ENCODE results near the gene PIK3CB. TPM values are rescaled to one million over a fixed set of nuclear protein-coding genes. Genes with fewer than 3 reads are reported as not detected.

The PIK3CB gene
- polyA plus RNA-seq, 4 donors = 16.2 to 57.1 (median 19.2) TPM

GRCh38 chr3:138675393-138675792 lies 159.3 kb downstream of the PIK3CB start:
- 92 to 97% (median 96%) methylated on average over 1 of the region's 1 CpG for WGBS, 3 donors

GRCh38 chr3:138673641-138674530 lies 160.8 kb downstream of the PIK3CB start:
- WGBS, 3 donors = 63 to 80% (median 76%) methylated on average over 4 of the region's 4 CpGs
- no peak for DNase-seq
- Histone ChIP-seq H3K4me3 (ENCODE audit: low read depth in 1 of 3, low read length in 3 of 3) (no peak overlapping the region), H3K9me3 (ENCODE audit: control insufficient read depth in 2 of 2, insufficient read depth in 1 of 2, low read depth in 1 of 2, low read length in 1 of 2) (peaks cover 0 to 16% of the 10 kb centered on the region in 2 donors), H3K27ac (ENCODE audit: low read depth in 1 of 3, low read length in 2 of 3) (no peak overlapping the region), H3K4me1 (ENCODE audit: control insufficient read depth in 3 of 3, insufficient read depth in 2 of 3, low read depth in 1 of 3, low read length in 2 of 3) (peaks cover 4 to 35% (median 4%) of the 10 kb centered on the region in 3 donors), H3K27me3 (ENCODE audit: control insufficient read depth in 3 of 3, insufficient read depth in 3 of 3, low read length in 3 of 3) (no peaks in the 10 kb centered on the region), H3K36me3 (ENCODE audit: control insufficient read depth in 3 of 3, insufficient read depth in 2 of 3, low read depth in 1 of 3, low read length in 3 of 3) (peaks cover 0 to 21% (median 7%) of the 10 kb centered on the region in 3 donors)
- FAIRE-seq = no peak

More at GRCh38 chr3:138675393-138675792, 159.3 kb downstream of the PIK3CB start:
- Histone ChIP-seq H3K4me3 (ENCODE audit: low read depth in 1 of 3, low read length in 3 of 3) (no peak overlapping the region), H3K4me1 (ENCODE audit: control insufficient read depth in 3 of 3, insufficient read depth in 2 of 3, low read depth in 1 of 3, low read length in 2 of 3) (peaks cover 0 to 22% (median 0%) of the 10 kb centered on the region in 3 donors), H3K27ac (ENCODE audit: low read depth in 1 of 3, low read length in 2 of 3) (no peak overlapping the region), H3K9me3 (ENCODE audit: control insufficient read depth in 2 of 2, insufficient read depth in 1 of 2, low read depth in 1 of 2, low read length in 1 of 2) (peaks cover 0 to 16% of the 10 kb centered on the region in 2 donors), H3K36me3 (ENCODE audit: control insufficient read depth in 3 of 3, insufficient read depth in 2 of 3, low read depth in 1 of 3, low read length in 3 of 3) (peaks cover 0 to 30% (median 7%) of the 10 kb centered on the region in 3 donors), H3K27me3 (ENCODE audit: control insufficient read depth in 3 of 3, insufficient read depth in 3 of 3, low read length in 3 of 3) (no peaks in the 10 kb centered on the region)
- DNase-seq (no peak), FAIRE-seq (no peak)

- Histone ChIP-seq H3K27ac (ENCODE audit: low read depth in 1 of 3, low read length in 2 of 3) (peak overlapping the region in 2 of 3 donors; percentile 25 to 48), H3K27me3 (ENCODE audit: control insufficient read depth in 3 of 3, insufficient read depth in 3 of 3, low read length in 3 of 3) (no peaks in the 10 kb centered on the region), H3K9me3 (ENCODE audit: control insufficient read depth in 2 of 2, insufficient read depth in 1 of 2, low read depth in 1 of 2, low read length in 1 of 2) (peaks cover 0 to 8% of the 10 kb centered on the region in 2 donors), H3K4me1 (ENCODE audit: control insufficient read depth in 3 of 3, insufficient read depth in 2 of 3, low read depth in 1 of 3, low read length in 2 of 3) (peaks cover 4 to 40% (median 6%) of the 10 kb centered on the region in 3 donors), H3K36me3 (ENCODE audit: control insufficient read depth in 3 of 3, insufficient read depth in 2 of 3, low read depth in 1 of 3, low read length in 3 of 3) (peaks cover 0 to 13% (median 3%) of the 10 kb centered on the region in 3 donors), H3K4me3 (ENCODE audit: low read depth in 1 of 3, low read length in 3 of 3) (no peak overlapping the region)
- DNase-seq = peak; percentile 72 to 77
- no peak for FAIRE-seq
These were observed 164.3 kb downstream of the PIK3CB start for GRCh38 chr3:138670407-138670806.

- Histone ChIP-seq H3K27me3 (ENCODE audit: control insufficient read depth in 3 of 3, insufficient read depth in 3 of 3, low read length in 3 of 3) (no peaks in the 10 kb centered on the region), H3K4me1 (ENCODE audit: control insufficient read depth in 3 of 3, insufficient read depth in 2 of 3, low read depth in 1 of 3, low read length in 2 of 3) (peaks cover 4 to 34% (median 6%) of the 10 kb centered on the region in 3 donors), H3K4me3 (ENCODE audit: low read depth in 1 of 3, low read length in 3 of 3) (no peak overlapping the region), H3K9me3 (ENCODE audit: control insufficient read depth in 2 of 2, insufficient read depth in 1 of 2, low read depth in 1 of 2, low read length in 1 of 2) (no peaks in the 10 kb centered on the region), H3K27ac (ENCODE audit: low read depth in 1 of 3, low read length in 2 of 3) (no peak overlapping the region), H3K36me3 (ENCODE audit: control insufficient read depth in 3 of 3, insufficient read depth in 2 of 3, low read depth in 1 of 3, low read length in 3 of 3) (peaks cover 8 to 18% (median 10%) of the 10 kb centered on the region in 3 donors)
- 10 to 42% (median 42%) methylated on average over 1 of the region's 1 CpG for WGBS, 3 donors
- FAIRE-seq = no peak
- DNase-seq = peak in 1 of 2 donors; percentile 48
These were observed 166.6 kb downstream of the PIK3CB start for GRCh38 chr3:138668107-138668506.

GRCh38 chr3:138657508-138657907 lies 177.2 kb downstream of the PIK3CB start:
- no peak overlapping the region for H3K27ac ChIP-seq (ENCODE audit: low read depth in 1 of 3, low read length in 2 of 3)
- H3K9me3 ChIP-seq (ENCODE audit: control insufficient read depth in 2 of 2, insufficient read depth in 1 of 2, low read depth in 1 of 2, low read length in 1 of 2) = no peaks in the 10 kb centered on the region
- H3K4me3 ChIP-seq (ENCODE audit: low read depth in 1 of 3, low read length in 3 of 3) = no peak overlapping the region
- H3K4me1 ChIP-seq (ENCODE audit: control insufficient read depth in 3 of 3, insufficient read depth in 2 of 3, low read depth in 1 of 3, low read length in 2 of 3) = no peaks in the 10 kb centered on the region
- DNase-seq (no peak), FAIRE-seq (no peak)
- no peaks in the 10 kb centered on the region for H3K27me3 ChIP-seq (ENCODE audit: control insufficient read depth in 3 of 3, insufficient read depth in 3 of 3, low read length in 3 of 3)
- peaks cover 0 to 23% (median 6%) of the 10 kb centered on the region in 3 donors for H3K36me3 ChIP-seq (ENCODE audit: control insufficient read depth in 3 of 3, insufficient read depth in 2 of 3, low read depth in 1 of 3, low read length in 3 of 3)
- WGBS, 3 donors = 83 to 96% (median 87%) methylated on average over 2 of the region's 2 CpGs

- FAIRE-seq (no peak), DNase-seq (peak in 1 of 2 donors; percentile 10)
These were observed 181.2 kb downstream of the PIK3CB start for GRCh38 chr3:138653567-138653966.

GRCh38 chr3:138649134-138649533 lies 185.6 kb downstream of the PIK3CB start:
- 91 to 98% (median 96%) methylated on average over 5 of the region's 5 CpGs for WGBS, 3 donors
- DNase-seq = no peak
- H3K27me3 ChIP-seq (ENCODE audit: control insufficient read depth in 3 of 3, insufficient read depth in 3 of 3, low read length in 3 of 3) = no peaks in the 10 kb centered on the region
- H3K4me1 ChIP-seq (ENCODE audit: control insufficient read depth in 3 of 3, insufficient read depth in 2 of 3, low read depth in 1 of 3, low read length in 2 of 3) = no peaks in the 10 kb centered on the region
- peaks cover 0 to 22% of the 10 kb centered on the region in 2 donors for H3K9me3 ChIP-seq (ENCODE audit: control insufficient read depth in 2 of 2, insufficient read depth in 1 of 2, low read depth in 1 of 2, low read length in 1 of 2)
- H3K27ac ChIP-seq (ENCODE audit: low read depth in 1 of 3, low read length in 2 of 3) = no peak overlapping the region
- no peak for FAIRE-seq
- no peak overlapping the region for H3K4me3 ChIP-seq (ENCODE audit: low read depth in 1 of 3, low read length in 3 of 3)
- H3K36me3 ChIP-seq (ENCODE audit: control insufficient read depth in 3 of 3, insufficient read depth in 2 of 3, low read depth in 1 of 3, low read length in 3 of 3) = peaks cover 0 to 34% (median 17%) of the 10 kb centered on the region in 3 donors

More at GRCh38 chr3:138653567-138653966, 181.2 kb downstream of the PIK3CB start:
- Histone ChIP-seq H3K4me3 (ENCODE audit: low read depth in 1 of 3, low read length in 3 of 3) (no peak overlapping the region), H3K9me3 (ENCODE audit: control insufficient read depth in 2 of 2, insufficient read depth in 1 of 2, low read depth in 1 of 2, low read length in 1 of 2) (peaks cover 0 to 13% of the 10 kb centered on the region in 2 donors), H3K36me3 (ENCODE audit: control insufficient read depth in 3 of 3, insufficient read depth in 2 of 3, low read depth in 1 of 3, low read length in 3 of 3) (peaks cover 0 to 44% (median 21%) of the 10 kb centered on the region in 3 donors), H3K4me1 (ENCODE audit: control insufficient read depth in 3 of 3, insufficient read depth in 2 of 3, low read depth in 1 of 3, low read length in 2 of 3) (no peaks in the 10 kb centered on the region), H3K27me3 (ENCODE audit: control insufficient read depth in 3 of 3, insufficient read depth in 3 of 3, low read length in 3 of 3) (no peaks in the 10 kb centered on the region), H3K27ac (ENCODE audit: low read depth in 1 of 3, low read length in 2 of 3) (no peak overlapping the region)

GRCh38 chr3:138646513-138646912 lies 188.2 kb downstream of the PIK3CB start:
- Histone ChIP-seq H3K27ac (ENCODE audit: low read depth in 1 of 3, low read length in 2 of 3) (no peak overlapping the region), H3K36me3 (ENCODE audit: control insufficient read depth in 3 of 3, insufficient read depth in 2 of 3, low read depth in 1 of 3, low read length in 3 of 3) (peaks cover 0 to 20% (median 15%) of the 10 kb centered on the region in 3 donors), H3K4me3 (ENCODE audit: low read depth in 1 of 3, low read length in 3 of 3) (no peak overlapping the region), H3K27me3 (ENCODE audit: control insufficient read depth in 3 of 3, insufficient read depth in 3 of 3, low read length in 3 of 3) (no peaks in the 10 kb centered on the region), H3K4me1 (ENCODE audit: control insufficient read depth in 3 of 3, insufficient read depth in 2 of 3, low read depth in 1 of 3, low read length in 2 of 3) (no peaks in the 10 kb centered on the region), H3K9me3 (ENCODE audit: control insufficient read depth in 2 of 2, insufficient read depth in 1 of 2, low read depth in 1 of 2, low read length in 1 of 2) (peaks cover 0 to 36% of the 10 kb centered on the region in 2 donors)
- DNase-seq = no peak
- no peak for FAIRE-seq
